Hematopoietic multipotent progenitor cell treated with erythropoietin and hydrocortisone succinate and interleukin-3 and kit ligand, for 15 days (in vitro differentiated cells): Measurements from ENCODE around the gene PLCB1.

ENCODE experiments used
- DNase-seq: peaks from one replicate; pipeline ENCODE4 v3.0.0-alpha.2; 2015; ENCODE audit warnings: low spot score

Gene PLCB1

GRCh38 chr20:8722277-8722928, 590.3 kb downstream of the PLCB1 start:
- DNase-seq = peak; percentile 17

- DNase-seq = no peak
These were observed 591.2 kb downstream of the PLCB1 start for GRCh38 chr20:8723296-8723695.

- DNase-seq = no peak
These were observed 592.8 kb downstream of the PLCB1 start for GRCh38 chr20:8724884-8725283.

GRCh38 chr20:8726460-8726859, 594.4 kb downstream of the PLCB1 start:
- DNase-seq = no peak

GRCh38 chr20:8735014-8735413, 602.9 kb downstream of the PLCB1 start:
- no peak for DNase-seq

GRCh38 chr20:8735674-8736073, 603.6 kb downstream of the PLCB1 start:
- DNase-seq = no peak

- DNase-seq = no peak
These were observed 608.2 kb downstream of the PLCB1 start for GRCh38 chr20:8740265-8740664.

- no peak for DNase-seq
These were observed 612.3 kb downstream of the PLCB1 start for GRCh38 chr20:8744228-8744844.

- DNase-seq = no peak
These were observed 617.0 kb downstream of the PLCB1 start for GRCh38 chr20:8749101-8749500.

- DNase-seq = no peak
These were observed 617.9 kb downstream of the PLCB1 start for GRCh38 chr20:8749986-8750385.

GRCh38 chr20:8755340-8756118, 623.5 kb downstream of the PLCB1 start:
- DNase-seq = no peak

GRCh38 chr20:8756410-8756809, 624.3 kb downstream of the PLCB1 start:
- no peak for DNase-seq

GRCh38 chr20:8757146-8757545, 625.1 kb downstream of the PLCB1 start:
- no peak for DNase-seq

GRCh38 chr20:8764344-8764962, 632.4 kb downstream of the PLCB1 start:
- DNase-seq = no peak

- no peak for DNase-seq
These were observed 634.9 kb downstream of the PLCB1 start for GRCh38 chr20:8766868-8767390.

- DNase-seq = no peak
These were observed 642.3 kb downstream of the PLCB1 start for GRCh38 chr20:8774412-8774811.

- DNase-seq = no peak
These were observed 645.8 kb downstream of the PLCB1 start for GRCh38 chr20:8777911-8778310.

GRCh38 chr20:8778387-8778786, 646.3 kb downstream of the PLCB1 start:
- no peak for DNase-seq

- no peak for DNase-seq
These were observed 648.8 kb downstream of the PLCB1 start for GRCh38 chr20:8780915-8781314.

- no peak for DNase-seq
These were observed 650.7 kb downstream of the PLCB1 start for GRCh38 chr20:8782804-8783203.

GRCh38 chr20:8783734-8784133, 651.7 kb downstream of the PLCB1 start:
- no peak for DNase-seq

GRCh38 chr20:8786383-8786782, 654.3 kb downstream of the PLCB1 start:
- no peak for DNase-seq

- DNase-seq = no peak
These were observed 655.0 kb downstream of the PLCB1 start for GRCh38 chr20:8787090-8787489.
